H1 (cell line): ENCODE results near the gene PTN. TPM values are rescaled to one million over a fixed set of nuclear protein-coding genes. Genes with fewer than 3 reads are reported as not detected.

Source experiments
- MAFK ChIP-seq: IDR thresholded peaks from 2 replicates; pipeline ENCODE4 v1.6.1; 2012; ENCODE audit warnings: low read depth, mild to moderate bottlenecking, improper control_type of control experiment, low read length
- NANOG ChIP-seq: IDR thresholded peaks from 2 replicates; pipeline ENCODE4 v1.6.1; 2011; ENCODE audit warnings: low read length, low read depth, mild to moderate bottlenecking, inconsistent platforms; ENCODE audit not compliant: insufficient read depth, poor library complexity, severe bottlenecking
- polyA plus RNA-seq, 7 experiments: library from polyadenylated mRNA; depleted of rRNA in 3 of 7; stranded (reverse) in 5 of 7; unstranded in 2 of 7; fragments of >200 nt in 5 of 7; fragments of 200-250 nt in 2 of 7; gene quantifications; 1 replicate in 5 of 7; 2 replicates in 1 of 7; 4 replicates in 1 of 7; pipeline versions ENCODE4 v1.2.1 to v1.2.3, GENCODE V29; 2011 to 2013; ENCODE audit warnings: missing spikeins in 2 of 7, mixed read lengths in 2 of 7
- total RNA-seq: library from RNA; stranded (reverse); fragmentation: NEBNext Ultra II Directional; extraction: Animal tissue kit (Norgen Biotek cat#: 25700); gene quantifications from 2 replicates; pipeline ENCODE4 v1.2.1, GENCODE V29; 2021

PTN gene
- total and polyA plus RNA-seq, 2 of the 8 experiments (the other 6 are each of a cell fraction or from before 2014, with no cell fraction given): 23.1 to 27.8 TPM

GRCh38 chr7:137324796-137325696, 18.5 kb downstream of the PTN start (continued):
- TF ChIP-seq NANOG (no peak), MAFK (no peak)
- TF ChIP-seq, all 59 proteins: peak for 0
